Spleen (tissue), 11 donors: Measurements from ENCODE around the gene ABCA10. TPM values are rescaled to one million over a fixed set of nuclear protein-coding genes. Genes with fewer than 3 reads are reported as not detected.

Source experiments
- DNase-seq: peaks from one replicate; pipeline ENCODE4 v3.0.0-alpha.2; 2020
- H3K27ac ChIP-seq, 8 donors: fragments of 200-600 bp; sonication (generic) in 7 of 8; 1 replicate in 4 of 8; 2 replicates in 4 of 8; pipeline versions ENCODE4 v1.5.0 to v1.8.0; 2016 to 2021; ENCODE audit warnings: inconsistent platforms in 4 of 8, mild to moderate bottlenecking in 4 of 8, moderate library complexity in 1 of 8
- H3K27me3 ChIP-seq, 7 donors: fragments of 200-600 bp; sonication (generic) in 6 of 7; replicated peaks in 1 of 7; 1 replicate in 4 of 7; 2 replicates in 3 of 7; pipeline versions ENCODE4 v1.5.0 to v1.8.0; 2016 to 2021; ENCODE audit warnings: inconsistent platforms in 3 of 7, mild to moderate bottlenecking in 1 of 7
- H3K36me3 ChIP-seq, 6 donors: fragments of 200-600 bp; sonication (generic) in 5 of 6; 1 replicate in 4 of 6; 2 replicates in 2 of 6; pipeline versions ENCODE4 v1.5.0 to v1.8.0; 2016 to 2021; ENCODE audit warnings: inconsistent platforms in 2 of 6
- H3K4me1 ChIP-seq, 6 donors: fragments of 200-600 bp; sonication (generic) in 5 of 6; 1 replicate in 3 of 6; 2 replicates in 3 of 6; pipeline versions ENCODE4 v1.5.0 to v1.8.0; 2016 to 2021; ENCODE audit warnings: inconsistent platforms in 3 of 6
- H3K4me3 ChIP-seq, 8 donors: fragments of 200-600 bp; sonication (generic) in 7 of 8; 1 replicate in 4 of 8; 2 replicates in 4 of 8; pipeline versions ENCODE4 v1.5.0 to v1.8.0; 2016 to 2021; ENCODE audit warnings: inconsistent platforms in 4 of 8, mild to moderate bottlenecking in 4 of 8, moderate library complexity in 2 of 8
- H3K9me3 ChIP-seq, 8 donors: fragments of 200-600 bp; sonication (generic) in 7 of 8; 1 replicate in 4 of 8; 2 replicates in 4 of 8; pipeline versions ENCODE4 v1.5.0 to v1.8.0; 2016 to 2021; ENCODE audit warnings: inconsistent platforms in 4 of 8
- POLR2A ChIP-seq, 3 donors: fragments of 450-650 bp; IDR thresholded peaks; one replicate each; pipeline ENCODE4 v1.5.1; 2017; ENCODE audit warnings: antibody characterized with exemption in 3 of 3, mild to moderate bottlenecking in 1 of 3
- POLR2AphosphoS5 ChIP-seq, 3 donors: sonication (generic); formaldehyde crosslinking; IDR thresholded peaks; one replicate each; pipeline ENCODE4 v1.5.1; 2017; ENCODE audit warnings: antibody characterized with exemption in 3 of 3
- WGBS, 5 donors: extraction: QIAGEN DNeasy Blood & Tissue Kit in 3 of 5; methylation state at CpG; one replicate each; pipeline versions ENCODE4 v1.1.5 to v1.1.7; 2013 to 2018; 5-methylcytosine and 5-hydroxymethylcytosine counted together
- intact Hi-C: fragments of 100-400 bp; cut with DNase I; formaldehyde crosslinking; loops from one replicate; pipeline ENCODE4 v1.15.0; 2023; ENCODE audit warnings: low total_unique reads
- polyA plus RNA-seq, 3 donors: library from polyadenylated mRNA; stranded (reverse); fragments of 200-250 nt; gene quantifications; one replicate each; pipeline ENCODE4 v1.2.1, GENCODE V29; 2013
- total RNA-seq, 7 donors: library from RNA; depleted of rRNA in 3 of 7; stranded (reverse); fragments of >200 nt in 3 of 7; fragmentation: NEBNext Ultra II Directional in 4 of 7; extraction: Animal tissue kit (Norgen Biotek cat#: 25700) in 4 of 7; gene quantifications; one replicate each; pipeline versions ENCODE4 v1.1.0 to v1.2.1, GENCODE V29; 2016 to 2021
- TF ChIP-seq, protein P1 (sequence below), 11 experiments: fragments of 200-600 bp in 7 of 11; fragments of 450-650 bp in 4 of 11; sonication (generic) in 4 of 11; IDR thresholded peaks in 8 of 11; conservative IDR thresholded peaks in 3 of 11; 1 replicate in 7 of 11; 2 replicates in 4 of 11; pipeline versions ENCODE4 v1.4.0 to v1.8.0; 2016 to 2021; ENCODE audit warnings: antibody characterized with exemption in 11 of 11, inconsistent platforms in 4 of 11, mild to moderate bottlenecking in 1 of 11
- donor health status: healthy with polysubstance abuse.
- donor health status: DM: no; HTN: no; CAD: no; lungs with moderate emphysema.
- donor health status: DM: no; HTN: no; CAD: no.
- donor health status: Bipolar disorder and iron deficiency.
- donor health status: healthy.
- donor health status: DM: no; HTN: no; CAD: no.
- donor health status: DM: yes; HTN: yes; CAD: no.

The ABCA10 gene
- total and polyA plus RNA-seq, 10 donors: 1.5 to 4.9 (median 2.4) TPM

DNA sequence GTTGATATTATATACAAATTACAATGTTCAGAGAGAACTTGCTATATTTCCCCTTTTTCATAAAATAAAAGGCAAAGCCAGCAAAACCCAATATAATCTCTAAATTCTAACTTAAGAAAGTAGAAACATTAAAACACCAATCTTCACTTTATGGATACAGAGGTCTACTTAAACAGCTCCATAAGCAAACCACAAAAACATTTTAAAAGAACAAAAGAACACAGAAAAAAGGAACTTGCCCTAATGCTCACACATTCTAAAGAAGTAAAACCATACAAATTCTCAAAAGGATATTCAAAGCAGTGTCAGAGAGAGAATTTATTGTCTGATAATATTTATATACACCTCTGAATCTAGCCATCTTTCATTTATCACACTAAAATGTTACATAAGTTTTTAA is 606 bp downstream of the ABCA10 start:
- TF ChIP-seq, protein P1, sequence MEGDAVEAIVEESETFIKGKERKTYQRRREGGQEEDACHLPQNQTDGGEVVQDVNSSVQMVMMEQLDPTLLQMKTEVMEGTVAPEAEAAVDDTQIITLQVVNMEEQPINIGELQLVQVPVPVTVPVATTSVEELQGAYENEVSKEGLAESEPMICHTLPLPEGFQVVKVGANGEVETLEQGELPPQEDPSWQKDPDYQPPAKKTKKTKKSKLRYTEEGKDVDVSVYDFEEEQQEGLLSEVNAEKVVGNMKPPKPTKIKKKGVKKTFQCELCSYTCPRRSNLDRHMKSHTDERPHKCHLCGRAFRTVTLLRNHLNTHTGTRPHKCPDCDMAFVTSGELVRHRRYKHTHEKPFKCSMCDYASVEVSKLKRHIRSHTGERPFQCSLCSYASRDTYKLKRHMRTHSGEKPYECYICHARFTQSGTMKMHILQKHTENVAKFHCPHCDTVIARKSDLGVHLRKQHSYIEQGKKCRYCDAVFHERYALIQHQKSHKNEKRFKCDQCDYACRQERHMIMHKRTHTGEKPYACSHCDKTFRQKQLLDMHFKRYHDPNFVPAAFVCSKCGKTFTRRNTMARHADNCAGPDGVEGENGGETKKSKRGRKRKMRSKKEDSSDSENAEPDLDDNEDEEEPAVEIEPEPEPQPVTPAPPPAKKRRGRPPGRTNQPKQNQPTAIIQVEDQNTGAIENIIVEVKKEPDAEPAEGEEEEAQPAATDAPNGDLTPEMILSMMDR (IDR thresholded peaks at IDR 0.05 in 8 of 11, conservative IDR thresholded peaks at IDR 0.05 in 3 of 11): no peak
- TF ChIP-seq POLR2AphosphoS5 (IDR thresholded peaks at IDR 0.05): no peak
- no peak for TF ChIP-seq POLR2A (IDR thresholded peaks at IDR 0.05)
- Histone ChIP-seq H3K36me3 (no peaks in the 10 kb centered on the region), H3K4me1 (peaks cover 0 to 17% (median 11%) of the 10 kb centered on the region in 6 donors), H3K27ac (peak overlapping the region in 2 of 8 donors; percentile 1 to 17), H3K9me3 (peaks cover 5 to 31% (median 21%) of the 10 kb centered on the region in 8 donors), H3K4me3 (no peak overlapping the region), H3K27me3 (no peaks in the 10 kb centered on the region)
- DNase-seq: no peak
- intact Hi-C loops: no loop called here

DNA sequence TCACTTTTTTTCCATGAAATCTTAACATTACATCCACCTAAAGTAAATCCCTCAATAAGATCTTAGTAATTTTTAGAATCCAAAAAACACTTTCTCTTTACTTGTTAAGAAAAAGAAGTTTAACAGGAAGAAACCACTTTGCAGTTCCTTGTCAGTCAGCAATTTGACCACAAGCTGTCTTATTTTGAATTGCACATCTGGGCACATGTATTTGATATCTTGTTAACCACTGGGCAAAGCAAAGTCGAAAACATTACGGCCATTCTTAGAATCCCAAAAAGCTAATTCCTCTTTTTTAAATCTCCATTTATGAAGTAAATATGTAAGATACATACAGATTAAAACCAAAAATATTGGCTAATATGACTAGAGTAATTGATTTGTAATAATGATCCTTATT is 1.1 kb downstream of the ABCA10 start:
- H3K4me3 ChIP-seq: no peak overlapping the region
- peaks cover 0 to 17% (median 11%) of the 10 kb centered on the region in 6 donors for H3K4me1 ChIP-seq
- no peak for TF ChIP-seq POLR2AphosphoS5 (IDR thresholded peaks at IDR 0.05)
- TF ChIP-seq, protein P1 (IDR thresholded peaks at IDR 0.05 in 8 of 11, conservative IDR thresholded peaks at IDR 0.05 in 3 of 11): no peak
- TF ChIP-seq POLR2A (IDR thresholded peaks at IDR 0.05): no peak
- no peak for DNase-seq
- intact Hi-C loops: no loop called here
- WGBS, 5 donors: 5 to 17% (median 10%) methylated on average over 2 of the region's 2 CpGs
- H3K27me3 ChIP-seq: no peaks in the 10 kb centered on the region
- H3K27ac ChIP-seq: peak overlapping the region in 2 of 8 donors; percentile 1 to 17
- H3K9me3 ChIP-seq: peaks cover 0 to 26% (median 16%) of the 10 kb centered on the region in 8 donors
- no peaks in the 10 kb centered on the region for H3K36me3 ChIP-seq

DNA sequence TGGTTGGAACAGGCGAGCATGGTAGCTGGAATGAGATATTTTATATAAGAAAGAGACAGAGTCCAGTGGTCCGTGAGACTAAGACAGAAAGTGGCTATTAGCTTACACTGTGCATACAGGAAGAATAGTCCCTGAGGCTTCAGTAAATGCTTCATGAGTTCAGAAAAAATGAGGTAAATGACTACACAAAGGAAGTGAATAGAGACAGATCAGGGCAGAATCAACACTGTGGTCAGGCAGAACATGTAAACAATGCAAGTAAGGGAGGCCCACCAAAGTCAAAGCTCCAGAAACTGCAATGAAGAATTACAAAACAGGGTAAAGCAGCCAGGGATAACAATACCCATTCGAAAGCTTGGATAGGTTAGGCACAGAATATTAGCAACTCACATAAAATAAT is 4.8 kb downstream of the ABCA10 start:
- H3K27me3 ChIP-seq: no peaks in the 10 kb centered on the region
- no peak overlapping the region for H3K4me3 ChIP-seq
- peak overlapping the region in 2 of 8 donors; percentile 20 to 46 for H3K27ac ChIP-seq
- TF ChIP-seq POLR2A (IDR thresholded peaks at IDR 0.05) (no peak), POLR2AphosphoS5 (IDR thresholded peaks at IDR 0.05) (no peak)
- TF ChIP-seq, protein P1 (IDR thresholded peaks at IDR 0.05 in 8 of 11, conservative IDR thresholded peaks at IDR 0.05 in 3 of 11): no peak
- intact Hi-C loops: no loop called here
- DNase-seq: no peak
- H3K9me3 ChIP-seq: no peaks in the 10 kb centered on the region
- no peaks in the 10 kb centered on the region for H3K36me3 ChIP-seq
- WGBS, 5 donors: 74 to 88% (median 78%) methylated on average over 3 of the region's 3 CpGs
- peaks cover 0 to 17% (median 11%) of the 10 kb centered on the region in 6 donors for H3K4me1 ChIP-seq

DNA sequence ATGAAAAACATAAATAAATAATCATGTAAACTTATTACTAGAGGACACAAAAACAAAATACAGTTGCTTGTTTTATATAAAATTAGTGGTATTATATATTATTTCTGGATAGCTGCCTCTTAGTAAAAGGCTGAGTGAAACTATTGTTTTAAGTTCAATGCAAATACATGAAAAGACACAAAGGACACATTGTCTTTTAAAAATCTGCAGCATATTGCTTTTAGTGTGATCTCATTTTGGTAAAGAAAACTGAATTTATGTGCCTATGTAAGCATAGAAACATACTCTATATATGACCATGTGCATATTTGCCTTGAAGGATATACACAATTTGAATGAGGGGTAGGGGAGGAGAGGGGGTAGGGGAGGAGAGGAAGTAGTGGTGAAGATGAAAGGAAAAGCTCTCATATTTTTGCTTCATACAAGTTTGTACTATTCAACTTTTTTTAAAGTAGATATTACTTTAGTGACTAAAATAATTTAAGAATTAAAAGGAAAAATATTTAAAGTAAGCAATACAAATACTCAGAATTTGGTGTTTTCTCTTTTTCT is 5.8 kb downstream of the ABCA10 start:
- DNase-seq: no peak
- no peak for TF ChIP-seq POLR2A (IDR thresholded peaks at IDR 0.05)
- TF ChIP-seq, protein P1 (IDR thresholded peaks at IDR 0.05 in 8 of 11, conservative IDR thresholded peaks at IDR 0.05 in 3 of 11): no peak
- TF ChIP-seq POLR2AphosphoS5 (IDR thresholded peaks at IDR 0.05): no peak
- H3K9me3 ChIP-seq: no peaks in the 10 kb centered on the region
- no peak overlapping the region for H3K4me3 ChIP-seq
- peaks cover 0 to 13% (median 4%) of the 10 kb centered on the region in 6 donors for H3K4me1 ChIP-seq
- no peak overlapping the region for H3K27ac ChIP-seq
- intact Hi-C loops: no loop called here
- H3K36me3 ChIP-seq: no peaks in the 10 kb centered on the region
- H3K27me3 ChIP-seq: no peaks in the 10 kb centered on the region
